ENCODE measurements around the gene LIMCH1. TPM values are rescaled to one million over a fixed set of nuclear protein-coding genes. Genes with fewer than 3 reads are reported as not detected.
"Not testable (repeated sequence)": the region's sequence is repeated elsewhere in the genome, so short reads cannot be mapped to it uniquely, and the experiment has no call there.

Gene LIMCH1
- polyA plus RNA-seq, 1 of the 3 experiments (the other 2 are of a cell fraction), result 1.2 TPM

- Histone ChIP-seq H3K9me2 (no peaks in the 10 kb centered on the region), H3K27me3 (ENCODE audit: insufficient read depth) (no peaks in the 10 kb centered on the region), H3K79me2 (ENCODE audit: insufficient read depth) (no peaks in the 10 kb centered on the region), H3K4me2 (no peak overlapping the region), H3F3A (replicated peaks; ENCODE audit: insufficient read depth) (no peaks in the 10 kb centered on the region), H3K4me1 (ENCODE audit: control insufficient read depth in 1 of 2, insufficient read depth in 2 of 2, low read depth in 1 of 2, low read length in 1 of 2) (peaks cover 0 to 19% of the 10 kb centered on the region in 2 experiments; a peak in 2 of 4 replicates), H3K9me3 (no peaks in the 10 kb centered on the region), H3K36me3 (replicated peaks in 1 of 2; ENCODE audit: control insufficient read depth in 1 of 2, insufficient read depth in 2 of 2, low read length in 1 of 2) (no peaks in the 10 kb centered on the region), H3K27ac (ENCODE audit: low read depth in 2 of 2, low read length in 1 of 2) (no peak overlapping the region), H3K9ac (no peak overlapping the region), H2AFZ (ENCODE audit: low read depth) (no peak overlapping the region), H3K4me3 (ENCODE audit: low read depth in 2 of 2, low read length in 1 of 2) (no peak overlapping the region), H4K20me1 (ENCODE audit: insufficient read depth) (no peaks in the 10 kb centered on the region)
- POLR2A ChIA-PET, result no interaction called here
- TF ChIP-seq YY1 (IDR thresholded peaks at IDR 0.05; ENCODE audit: low read depth), result no peak
- TF ChIP-seq EP300 (IDR thresholded peaks at IDR 0.05; ENCODE audit: borderline replicate concordance in 1 of 2, low read depth in 1 of 2, low read length in 1 of 2), result no peak
- TF ChIP-seq SIN3A (IDR thresholded peaks at IDR 0.05; ENCODE audit: borderline replicate concordance, low read depth, low read length), result no peak
- no peak for TF ChIP-seq USF1 (IDR thresholded peaks at IDR 0.05; ENCODE audit: borderline replicate concordance, low read depth)
- TF ChIP-seq RFX5 (IDR thresholded peaks at IDR 0.05; ENCODE audit: low read length), result no peak
- TF ChIP-seq GABPA (IDR thresholded peaks at IDR 0.05; ENCODE audit: low read depth), result no peak
- TF ChIP-seq FOXM1 (IDR thresholded peaks at IDR 0.05; ENCODE audit: low read depth), result no peak
- TF ChIP-seq IRF3 (IDR thresholded peaks at IDR 0.05; ENCODE audit: low read depth, low read length), result no peak
- no peak for TF ChIP-seq USF2 (IDR thresholded peaks at IDR 0.05; ENCODE audit: borderline replicate concordance, low read depth, low read length)
- no peak for TF ChIP-seq FOSL2 (IDR thresholded peaks at IDR 0.05; ENCODE audit: borderline replicate concordance, low read depth)
- no peak for TF ChIP-seq CTCF (IDR thresholded peaks at IDR 0.05)
- TF ChIP-seq MEF2A (IDR thresholded peaks at IDR 0.05; ENCODE audit: borderline replicate concordance, low read depth), result no peak
- TF ChIP-seq ZBTB33 (IDR thresholded peaks at IDR 0.05; ENCODE audit: borderline replicate concordance, low read depth), result no peak
- no peak for TF ChIP-seq ELF1 (IDR thresholded peaks at IDR 0.05)
- TF ChIP-seq EZH2phosphoT487 (IDR thresholded peaks at IDR 0.05; ENCODE audit: borderline replicate concordance, low read depth), result no peak
- CTCF ChIA-PET, result interaction anchor here (1.5 kb wide), 1 partner anchor 21 kb away, joined by 4 read pairs; no protein-coding TSS in a partner anchor
- no peak for DNase-seq
- 72% methylated on average over 6 of the region's 6 CpGs for WGBS (ENCODE audit: low lambda C conversion rate)
Observed at GRCh38 chr4:41640906-41641305, 102.9 kb downstream of the LIMCH1 start.

GRCh38 chr4:41642746-41643145 lies 104.8 kb downstream of the LIMCH1 start:
- H4K20me1 ChIP-seq (ENCODE audit: insufficient read depth); H3K4me3 ChIP-seq (ENCODE audit: low read depth in 2 of 2, low read length in 1 of 2); H3K79me2 ChIP-seq (ENCODE audit: insufficient read depth); H3K27ac ChIP-seq (ENCODE audit: low read depth in 2 of 2, low read length in 1 of 2); H3K9me2 ChIP-seq; DNase-seq; H2AFZ ChIP-seq (ENCODE audit: low read depth); H3F3A ChIP-seq (replicated peaks; ENCODE audit: insufficient read depth); H3K9ac ChIP-seq; H3K27me3 ChIP-seq (ENCODE audit: insufficient read depth); H3K36me3 ChIP-seq (replicated peaks in 1 of 2; ENCODE audit: control insufficient read depth in 1 of 2, insufficient read depth in 2 of 2, low read length in 1 of 2); POLR2A ChIA-PET; H3K4me2 ChIP-seq; H3K9me3 ChIP-seq: not testable (repeated sequence)
- WGBS (ENCODE audit: low lambda C conversion rate), result 100% methylated on average over 1 of the region's 1 CpG
- CTCF ChIA-PET, result interaction anchor here (1.0 to 3.5 kb wide), 9 partner anchors 19 to 362 kb away, joined by 3 to 36 read pairs (median 11); no protein-coding TSS in a partner anchor
- H3K4me1 ChIP-seq (ENCODE audit: control insufficient read depth in 1 of 2, insufficient read depth in 2 of 2, low read depth in 1 of 2, low read length in 1 of 2), result peaks cover 0 to 19% of the 10 kb centered on the region in 2 experiments; a peak in 2 of 4 replicates
